Nephron progenitor cell (in vitro differentiated cells): Measurements from ENCODE around the gene PRKCQ.
A peak's percentile ranks its signal among the peaks of the same experiment; 100 is the strongest.

Experiments
- DNase-seq: peaks from one replicate; pipeline ENCODE4 v3.0.0; 2021
- H3K27ac Mint-ChIP-seq: 2 replicates; pipeline ENCODE4 v1.8.0; 2021; ENCODE audit warnings: mild to moderate bottlenecking, moderate library complexity, mixed read lengths
- H3K27me3 Mint-ChIP-seq: 2 replicates; pipeline ENCODE4 v1.8.0; 2021; ENCODE audit warnings: mild to moderate bottlenecking, low read depth, mixed read lengths; ENCODE audit not compliant: poor library complexity
- H3K36me3 Mint-ChIP-seq: 2 replicates; pipeline ENCODE4 v1.8.0; 2021; ENCODE audit warnings: low read depth, mixed read lengths
- H3K4me1 Mint-ChIP-seq: 2 replicates; pipeline ENCODE4 v1.8.0; 2021; ENCODE audit warnings: mixed read lengths
- H3K4me3 Mint-ChIP-seq: 2 replicates; pipeline ENCODE4 v1.8.0; 2021; ENCODE audit warnings: mild to moderate bottlenecking, moderate library complexity, mixed read lengths
- H3K9me3 Mint-ChIP-seq: 2 replicates; pipeline ENCODE4 v1.8.0; 2021; ENCODE audit warnings: mild to moderate bottlenecking, moderate library complexity, mixed read lengths
- CTCF ChIP-seq: fragments of 200-600 bp; sonication (generic); IDR thresholded peaks from 2 replicates; pipeline ENCODE4 v1.5.0; 2021; ENCODE audit warnings: antibody characterized with exemption

Gene PRKCQ

GRCh38 chr10:6543431-6544005, 36.6 kb downstream of the PRKCQ start:
- Mint-ChIP-seq H3K27ac (peak overlapping the region; percentile 39), H3K9me3 (no peaks in the 10 kb centered on the region), H3K27me3 (no peaks in the 10 kb centered on the region), H3K4me1 (peaks cover 18% of the 10 kb centered on the region), H3K36me3 (no peaks in the 10 kb centered on the region), H3K4me3 (no peak overlapping the region)
- no peak for TF ChIP-seq CTCF
- no peak for DNase-seq

GRCh38 chr10:6542999-6543430, 37.1 kb downstream of the PRKCQ start:
- Mint-ChIP-seq H3K4me1 (peaks cover 20% of the 10 kb centered on the region), H3K9me3 (no peaks in the 10 kb centered on the region), H3K27ac (no peak overlapping the region), H3K4me3 (peak overlapping the region; percentile 10), H3K27me3 (no peaks in the 10 kb centered on the region), H3K36me3 (no peaks in the 10 kb centered on the region)
- no peak for DNase-seq
- TF ChIP-seq CTCF: no peak

GRCh38 chr10:6539833-6540232, 40.2 kb downstream of the PRKCQ start:
- no peak for TF ChIP-seq CTCF
- DNase-seq: no peak

GRCh38 chr10:6537770-6538169, 42.3 kb downstream of the PRKCQ start:
- TF ChIP-seq CTCF: no peak
- no peak overlapping the region for H3K27ac Mint-ChIP-seq
- no peaks in the 10 kb centered on the region for H3K9me3 Mint-ChIP-seq
- no peak for DNase-seq
- peaks cover 16% of the 10 kb centered on the region for H3K4me1 Mint-ChIP-seq
- H3K36me3 Mint-ChIP-seq: no peaks in the 10 kb centered on the region
- no peaks in the 10 kb centered on the region for H3K27me3 Mint-ChIP-seq
- no peak overlapping the region for H3K4me3 Mint-ChIP-seq

More at GRCh38 chr10:6539833-6540232, 40.2 kb downstream of the PRKCQ start:
- no peak overlapping the region for H3K4me3 Mint-ChIP-seq
- H3K36me3 Mint-ChIP-seq: no peaks in the 10 kb centered on the region
- H3K4me1 Mint-ChIP-seq: peaks cover 28% of the 10 kb centered on the region
- no peak overlapping the region for H3K27ac Mint-ChIP-seq
- no peaks in the 10 kb centered on the region for H3K9me3 Mint-ChIP-seq
- H3K27me3 Mint-ChIP-seq: no peaks in the 10 kb centered on the region

GRCh38 chr10:6536102-6536501, 44.0 kb downstream of the PRKCQ start:
- Mint-ChIP-seq H3K27me3 (peaks cover 3% of the 10 kb centered on the region), H3K9me3 (no peaks in the 10 kb centered on the region), H3K4me1 (peaks cover 10% of the 10 kb centered on the region), H3K4me3 (no peak overlapping the region), H3K27ac (no peak overlapping the region), H3K36me3 (no peaks in the 10 kb centered on the region)
- TF ChIP-seq CTCF: no peak
- DNase-seq: no peak

- H3K36me3 Mint-ChIP-seq: no peaks in the 10 kb centered on the region
- H3K4me3 Mint-ChIP-seq: no peak overlapping the region
- peaks cover 3% of the 10 kb centered on the region for H3K27me3 Mint-ChIP-seq
- peaks cover 10% of the 10 kb centered on the region for H3K4me1 Mint-ChIP-seq
- H3K27ac Mint-ChIP-seq: no peak overlapping the region
- DNase-seq: no peak
- H3K9me3 Mint-ChIP-seq: no peaks in the 10 kb centered on the region
- TF ChIP-seq CTCF: no peak
These were observed 44.8 kb downstream of the PRKCQ start for GRCh38 chr10:6535156-6535764.
